Suppressor macrophage treated with lipopolysaccharide for 4 hours (primary cell): Measurements from ENCODE around the gene PPP2R1B.
A peak's percentile ranks its signal among the peaks of the same experiment; 100 is the strongest.
"Not testable (repeated sequence)": the region's sequence is repeated elsewhere in the genome, so short reads cannot be mapped to it uniquely, and the experiment has no call there.

Experiments used
- DNase-seq: peaks from one replicate; pipeline ENCODE4 v3.0.0-alpha.2; 2020

The PPP2R1B gene

DNA sequence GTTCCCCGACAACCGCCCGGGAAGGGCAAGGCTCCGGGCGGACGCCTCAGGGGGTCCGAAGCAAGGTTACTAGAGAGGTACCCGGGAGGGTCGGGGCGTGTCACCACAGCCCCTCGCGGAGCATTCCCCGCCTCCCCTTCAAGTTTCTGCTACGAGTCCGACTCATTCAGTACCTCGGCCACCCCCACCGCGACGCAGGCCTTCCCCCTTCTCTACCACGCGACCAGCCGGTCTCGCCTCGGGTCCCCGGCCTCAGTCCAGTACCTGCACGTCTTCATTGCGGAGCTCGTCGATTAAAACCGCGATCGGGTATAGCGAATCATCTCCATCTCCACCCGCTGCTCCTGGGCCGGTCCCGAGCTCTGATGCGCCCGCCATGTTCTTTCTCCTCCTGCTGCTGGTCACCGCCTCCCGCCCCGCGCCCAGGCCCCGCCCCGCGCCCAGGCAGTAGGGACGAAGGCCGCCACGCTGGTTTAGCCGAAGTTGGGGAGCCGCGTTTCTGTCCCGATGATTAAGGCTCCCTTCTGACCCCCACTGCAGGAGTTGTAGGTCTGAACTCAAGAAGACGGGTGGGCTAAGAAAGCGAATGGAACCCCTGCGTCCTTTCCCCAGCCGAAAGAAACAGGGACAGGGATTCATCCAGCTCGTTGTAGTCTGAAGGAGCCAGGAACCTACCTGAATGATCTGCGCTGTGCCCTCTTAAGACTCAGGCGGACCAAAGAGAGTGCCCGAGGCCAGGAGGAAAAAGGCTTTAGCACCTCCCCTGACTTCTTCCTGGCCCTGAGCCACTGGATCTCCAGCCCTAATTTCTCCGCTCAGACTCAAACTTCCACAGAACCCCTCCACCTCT lies at the start of gene PPP2R1B:
TSS of gene PPP2R1B (minus strand) at position 406 of the 850 bp plus-strand sequence. CDS start at position 378, 28 bp downstream.
- peak; percentile 80 for DNase-seq

DNA sequence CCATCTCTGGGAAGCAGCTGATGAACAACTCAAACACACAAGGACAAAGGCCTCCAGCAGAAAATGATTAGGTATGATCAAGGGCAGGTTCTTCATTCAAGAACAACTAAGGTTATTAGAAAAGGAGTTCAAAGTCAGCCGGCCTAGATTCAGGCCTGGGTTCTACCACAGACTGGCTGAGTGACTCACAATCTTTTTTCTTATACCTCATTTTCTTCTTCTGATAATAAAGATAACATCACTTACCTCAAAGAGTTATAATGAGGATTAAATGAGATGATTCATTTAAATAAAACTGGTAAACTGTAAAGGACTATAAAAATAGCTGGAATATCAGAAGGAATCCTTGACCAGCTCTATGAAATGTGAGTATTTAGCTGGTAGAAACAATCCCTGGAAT lies 49.3 kb upstream of the PPP2R1B start:
- no peak for DNase-seq

DNA sequence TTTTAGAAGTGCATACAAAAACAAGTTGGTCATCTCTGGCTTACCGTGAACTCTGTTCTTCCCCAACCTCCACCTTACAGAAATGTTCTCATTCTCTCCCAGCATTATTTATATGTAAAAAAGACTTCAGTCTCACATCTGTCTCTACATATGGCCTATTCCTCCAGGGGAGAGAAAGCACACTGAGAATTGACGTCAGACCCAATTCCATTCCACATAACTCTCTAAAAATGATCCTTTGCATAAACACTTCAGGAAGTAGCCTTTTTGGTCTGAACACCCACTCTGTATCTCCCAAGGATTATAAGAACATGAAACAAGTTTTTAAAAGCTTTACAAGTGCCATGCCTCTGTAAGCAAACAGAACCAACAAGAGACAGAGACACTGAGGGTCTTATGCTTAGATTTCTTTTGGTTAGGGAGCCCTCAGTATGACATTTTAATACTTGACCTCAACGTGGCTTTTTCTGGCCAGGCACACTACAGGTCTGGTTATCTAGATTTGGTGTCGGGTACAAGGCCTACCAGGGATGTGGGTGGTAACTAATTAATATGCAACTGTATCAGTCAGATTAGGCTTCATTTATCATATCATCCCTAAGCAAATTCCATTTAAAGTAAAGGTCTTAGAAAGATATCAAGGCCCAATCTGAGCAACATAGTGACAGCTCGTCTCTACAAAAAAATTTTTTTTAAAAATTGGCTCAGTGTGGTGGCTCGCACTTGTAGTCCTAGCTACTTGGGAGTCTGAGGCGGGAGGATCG lies 48.5 kb upstream of the PPP2R1B start:
- no peak for DNase-seq

DNA sequence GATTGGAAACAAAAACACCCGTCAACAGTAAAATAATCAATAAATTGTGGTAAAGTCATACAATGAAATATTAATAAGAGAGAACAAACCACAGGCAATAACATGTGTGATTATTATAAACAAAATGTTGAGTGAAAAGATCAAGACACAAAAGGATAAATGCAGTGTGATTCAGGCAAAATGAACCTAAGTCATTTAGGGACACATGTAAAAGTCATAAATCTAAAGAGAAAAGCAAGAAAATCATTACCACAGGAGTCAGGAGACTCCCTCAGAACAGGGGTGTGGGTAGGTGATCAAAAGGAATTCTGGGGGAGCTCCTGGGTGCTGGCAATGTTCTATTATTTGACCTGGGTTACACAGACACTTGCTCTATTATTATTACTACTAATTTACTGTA lies 47.9 kb upstream of the PPP2R1B start:
- DNase-seq: no peak

DNA sequence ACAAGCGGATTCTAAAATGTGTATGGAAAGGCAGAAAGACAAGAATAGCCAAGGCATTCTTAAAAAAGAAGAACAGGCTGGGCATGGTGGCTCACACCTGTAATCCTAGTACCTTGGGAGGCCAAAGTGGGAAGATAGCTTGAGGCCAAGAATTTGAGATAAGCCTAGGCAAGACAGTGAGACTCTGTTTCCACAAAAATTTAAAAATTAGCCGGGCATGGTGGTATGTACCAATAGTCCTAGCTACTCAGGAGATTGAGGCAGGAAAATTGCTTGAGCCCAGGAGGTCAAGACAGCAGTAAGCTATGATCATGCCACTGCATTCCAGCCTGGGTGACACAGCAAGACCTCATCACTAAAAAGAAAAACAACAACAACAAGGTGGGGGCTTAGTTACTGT lies 46.0 kb upstream of the PPP2R1B start:
- no peak for DNase-seq

DNA sequence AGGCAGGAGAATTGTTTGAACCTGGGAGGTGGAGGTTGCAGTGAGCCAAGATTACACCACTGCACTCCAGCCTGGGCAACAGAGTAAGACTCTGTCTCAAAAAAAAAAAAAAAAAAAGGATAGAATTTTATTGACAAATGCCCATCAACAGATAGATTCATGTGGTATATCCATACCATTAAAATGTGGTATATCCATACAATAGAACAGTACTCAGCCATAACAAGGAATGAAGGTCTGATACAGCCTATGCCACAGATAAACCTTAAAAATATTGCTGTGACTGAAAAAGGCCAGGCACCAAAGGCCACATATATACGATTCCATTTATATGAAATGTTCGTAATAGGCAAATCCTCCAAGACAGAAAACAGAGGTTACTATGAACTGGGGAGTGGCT lies 45.3 kb upstream of the PPP2R1B start:
- no peak for DNase-seq

DNA sequence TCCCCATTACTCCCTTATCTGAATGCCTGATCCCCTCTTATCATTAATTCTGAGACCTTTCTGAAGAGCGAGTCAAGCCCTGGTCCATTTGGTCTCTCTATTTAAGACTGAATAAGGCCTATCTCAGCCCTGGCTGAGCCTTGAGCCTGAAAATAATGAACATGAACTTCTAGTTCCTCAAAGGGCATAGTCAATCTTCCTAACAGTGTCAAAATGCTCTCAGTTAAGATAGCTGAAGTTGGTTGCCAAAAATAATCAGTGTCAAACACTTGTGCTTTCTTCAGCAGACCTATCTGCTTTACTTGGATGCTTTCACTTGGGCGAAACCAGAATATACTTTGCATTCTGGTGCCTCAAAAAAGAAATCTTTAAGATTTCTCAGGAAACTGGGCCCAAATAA lies 42.6 kb upstream of the PPP2R1B start:
- DNase-seq: no peak

DNA sequence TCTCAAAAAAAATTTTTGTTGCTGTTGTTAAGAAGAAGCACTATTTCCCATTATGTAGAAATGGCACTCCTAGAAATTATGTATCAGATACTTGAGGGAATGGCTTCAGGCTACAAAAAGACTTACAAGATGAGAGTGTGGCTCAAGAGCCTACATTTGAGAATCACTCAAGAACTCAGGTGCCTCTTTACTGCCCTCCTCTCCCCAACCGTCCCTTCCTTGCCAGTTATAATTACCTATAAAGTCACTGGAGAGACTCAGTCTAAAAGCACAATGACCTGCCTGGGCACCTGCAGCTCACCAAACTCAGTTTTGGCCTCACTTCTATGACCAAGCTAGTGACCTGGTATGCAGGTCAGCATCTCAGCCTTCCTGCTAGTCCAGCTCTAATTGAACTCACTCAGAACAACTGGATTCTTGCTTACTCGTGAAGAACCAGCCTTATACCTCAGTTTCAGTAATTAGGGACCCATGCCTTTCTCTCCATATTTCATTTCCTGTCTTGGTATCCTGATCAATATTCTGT lies 41.9 kb upstream of the PPP2R1B start:
- DNase-seq: no peak

DNA sequence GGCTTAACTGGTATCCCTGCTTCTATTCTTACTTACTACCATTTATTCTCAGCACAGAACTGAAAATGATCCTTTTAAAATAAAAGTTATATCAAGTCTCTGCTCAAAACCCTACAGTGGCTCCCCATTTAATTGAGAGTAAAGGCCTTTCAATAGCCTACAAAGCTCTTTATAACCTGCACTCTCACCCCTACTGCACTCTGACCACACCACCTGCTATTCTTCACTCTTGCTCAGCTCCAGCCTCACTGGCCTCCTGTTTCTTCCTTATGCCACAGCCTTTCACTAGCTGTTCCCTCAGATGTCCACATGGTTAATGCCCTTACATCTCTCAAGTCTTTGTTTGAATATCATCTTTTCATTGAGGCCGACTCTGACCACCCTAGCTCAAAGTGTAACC lies 40.9 kb upstream of the PPP2R1B start:
- no peak for DNase-seq

DNA sequence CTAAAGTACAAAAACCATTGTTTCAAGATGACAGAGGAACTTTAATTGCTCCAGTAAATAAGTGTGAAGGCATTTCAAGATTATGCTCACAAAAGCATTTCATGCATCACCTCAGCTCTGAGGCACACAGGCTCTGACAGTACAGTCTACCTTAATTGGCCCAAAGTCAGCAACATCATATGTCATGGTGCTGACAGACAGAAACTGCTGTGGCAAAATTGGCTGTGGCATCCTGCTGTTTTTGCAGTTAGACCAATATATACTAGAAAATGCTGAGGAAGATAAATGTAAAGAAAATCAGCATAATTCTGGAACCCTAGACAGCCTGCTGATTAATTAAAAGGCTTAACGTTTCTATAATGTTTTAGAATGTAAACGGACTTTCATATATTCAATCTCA lies 34.9 kb upstream of the PPP2R1B start:
- no peak for DNase-seq

DNA sequence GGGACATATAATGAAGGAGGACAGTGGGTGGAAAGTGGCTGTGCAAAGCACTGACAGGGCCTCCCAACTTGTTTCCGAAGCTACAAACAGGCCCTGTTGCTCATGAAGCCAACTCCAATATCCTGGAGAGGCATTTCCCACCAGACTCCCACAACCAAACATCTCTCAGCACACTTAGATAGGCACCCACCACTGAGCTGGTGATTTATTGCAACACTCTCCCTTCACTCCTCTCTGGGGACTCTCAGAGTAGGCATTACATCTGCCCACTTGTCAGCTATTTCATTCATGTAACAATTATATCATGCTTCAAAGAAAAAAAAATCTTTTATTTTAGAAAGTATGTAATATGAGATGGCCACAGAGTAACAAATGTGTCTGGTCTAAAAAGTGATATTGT lies 32.1 kb upstream of the PPP2R1B start:
- DNase-seq: no peak

DNA sequence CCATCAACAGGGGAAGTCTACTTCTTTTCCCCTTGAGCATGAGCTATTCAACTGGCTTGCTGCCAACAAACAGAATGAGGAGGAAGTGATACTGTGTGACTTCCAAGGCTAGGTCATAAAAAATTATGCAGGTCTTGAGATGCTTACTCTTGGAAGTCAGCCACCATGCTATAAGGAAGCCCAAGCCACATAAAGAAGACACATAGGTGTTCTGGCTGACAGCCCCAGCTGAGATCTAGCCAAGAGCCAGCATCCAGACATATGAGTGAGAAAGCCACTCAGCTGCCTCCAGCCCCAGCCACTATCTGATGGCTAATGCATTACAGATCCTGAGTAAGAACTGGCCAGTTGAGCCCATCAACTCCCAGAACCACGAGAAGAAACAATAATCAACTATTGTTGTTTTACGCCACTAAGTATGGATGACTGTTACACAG lies 31.0 kb upstream of the PPP2R1B start:
- DNase-seq: peak; percentile 92

DNA sequence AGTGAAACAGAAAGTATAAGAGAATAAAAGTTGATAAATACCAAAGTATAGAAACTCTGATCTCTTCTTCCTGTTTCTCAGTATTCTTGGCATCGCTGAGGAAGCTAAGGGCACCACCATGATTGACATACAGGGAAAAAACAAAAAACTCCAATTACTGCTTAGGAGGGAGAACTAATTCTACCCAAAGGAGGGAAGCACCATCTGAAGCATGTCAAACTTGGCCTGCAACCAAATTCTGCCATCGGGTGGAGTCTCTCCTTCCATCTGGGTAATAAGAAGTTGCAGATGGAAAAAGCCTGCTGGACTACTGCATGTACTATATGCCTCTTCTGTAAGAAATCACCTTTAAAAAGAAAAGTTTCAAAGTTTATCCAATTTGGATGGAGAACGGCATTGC lies 30.5 kb upstream of the PPP2R1B start:
- peak; percentile 43 for DNase-seq

DNA sequence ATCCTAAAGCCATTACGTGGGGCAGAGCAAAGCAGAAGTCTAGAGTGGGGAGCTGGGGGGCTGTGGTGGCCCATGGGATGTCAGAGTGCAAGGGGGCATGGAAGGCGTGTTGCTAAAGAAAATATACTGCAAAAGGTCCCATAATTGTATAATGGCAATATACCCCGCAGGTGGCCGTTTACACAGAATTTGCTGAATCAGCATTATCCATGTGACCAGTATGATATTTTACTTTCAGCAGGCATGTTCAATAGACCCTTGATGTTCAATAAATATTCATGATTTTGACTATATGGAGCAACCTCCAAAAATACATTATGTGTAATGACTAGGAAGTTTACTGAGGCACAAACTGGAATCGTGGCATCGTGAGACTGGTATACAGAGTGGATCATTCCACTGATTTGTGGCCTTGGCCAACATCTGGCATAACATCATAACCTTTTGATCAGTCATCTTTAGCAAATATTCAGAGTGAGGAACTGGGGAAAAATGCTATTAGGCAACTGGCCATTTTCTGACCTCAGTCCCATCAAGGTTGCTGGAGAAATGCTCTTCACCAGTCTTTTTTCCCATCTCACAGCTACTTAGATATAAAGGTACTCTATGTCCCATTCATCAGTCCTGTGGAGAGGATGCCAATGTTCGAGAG lies 29.3 kb upstream of the PPP2R1B start:
- DNase-seq: peak; percentile 4

DNA sequence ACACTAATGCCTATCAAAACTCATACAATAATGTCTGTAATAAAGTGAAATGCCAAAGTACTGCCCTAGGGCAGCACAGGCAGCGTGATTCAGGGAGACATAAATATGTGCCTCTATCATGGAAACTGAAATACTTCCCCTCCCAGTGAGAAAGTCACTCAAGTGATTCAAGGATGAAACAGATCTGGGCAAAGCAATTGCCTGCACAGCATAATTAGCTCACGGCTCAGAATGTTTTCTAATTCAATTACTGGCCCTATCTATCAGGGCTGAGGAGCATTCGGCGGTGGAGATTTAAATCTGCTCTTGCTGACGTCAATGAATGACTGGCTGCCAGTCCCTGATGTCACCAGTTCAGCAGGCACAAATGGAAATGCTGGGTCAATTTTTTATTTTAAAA lies 27.7 kb upstream of the PPP2R1B start:
- no peak for DNase-seq

DNA sequence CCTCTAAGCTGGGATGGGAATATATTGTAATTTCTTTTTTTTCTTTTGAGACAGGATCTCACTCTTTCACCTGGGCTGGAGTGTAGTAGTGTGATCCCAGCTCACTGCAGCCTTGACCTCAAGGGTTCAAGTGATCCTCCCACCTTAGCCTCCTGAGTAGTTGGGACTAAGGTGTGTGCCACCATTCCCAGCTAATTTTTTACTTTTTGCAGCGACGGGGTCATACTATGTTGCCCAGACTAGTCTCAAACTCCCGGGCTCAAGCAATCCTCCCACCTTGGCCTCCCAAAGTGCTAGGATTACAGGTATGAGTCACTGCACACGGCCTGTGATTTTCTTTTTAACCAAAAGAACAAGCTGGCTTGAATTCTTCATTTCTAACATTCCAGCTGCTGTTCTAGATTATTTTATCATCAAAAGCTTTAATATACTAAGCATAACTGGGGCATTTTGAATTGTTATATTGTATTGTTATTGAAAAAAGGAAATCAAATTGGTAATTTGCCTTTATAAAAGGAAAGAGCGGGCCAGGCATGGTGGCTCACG lies 26.8 kb upstream of the PPP2R1B start:
- no peak for DNase-seq

DNA sequence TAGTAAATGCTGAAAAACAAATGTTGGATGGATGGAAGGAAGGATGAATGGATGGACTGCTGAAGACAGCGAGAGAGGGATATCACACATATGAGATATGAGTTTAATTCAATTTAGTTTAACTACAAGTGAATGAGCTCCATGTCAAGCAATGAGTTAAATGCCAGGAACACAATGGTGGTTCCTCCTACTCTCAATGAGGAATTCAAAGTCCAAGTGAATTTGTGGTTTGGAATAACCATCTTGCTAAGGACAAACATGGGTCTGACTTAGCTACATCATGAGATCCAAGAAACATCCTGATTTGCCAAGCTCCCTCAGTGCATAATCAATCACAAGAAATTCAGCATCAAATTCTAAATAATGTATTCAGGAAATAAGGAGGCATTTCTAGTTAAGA lies 26.1 kb upstream of the PPP2R1B start:
- no peak for DNase-seq

DNA sequence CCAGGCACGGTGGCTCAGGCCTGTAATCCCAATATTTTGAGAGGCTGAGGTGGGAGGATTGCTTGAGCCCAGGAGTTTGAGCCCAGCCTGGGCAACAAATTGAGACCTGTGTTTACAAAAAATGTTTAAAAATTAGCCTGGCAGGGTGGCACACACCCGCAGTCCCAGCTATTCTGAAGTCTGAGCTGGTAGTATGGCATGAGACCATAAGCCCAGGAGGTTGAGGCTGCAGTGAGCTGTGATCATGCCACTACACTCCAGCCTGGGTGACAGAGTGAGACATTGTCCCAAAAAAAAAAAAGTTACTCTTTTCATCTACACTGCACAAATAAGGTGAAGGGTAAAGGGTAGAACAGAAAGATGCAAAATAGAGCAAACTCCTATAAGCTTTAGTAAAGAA lies 22.3 kb upstream of the PPP2R1B start:
- no peak for DNase-seq

DNA sequence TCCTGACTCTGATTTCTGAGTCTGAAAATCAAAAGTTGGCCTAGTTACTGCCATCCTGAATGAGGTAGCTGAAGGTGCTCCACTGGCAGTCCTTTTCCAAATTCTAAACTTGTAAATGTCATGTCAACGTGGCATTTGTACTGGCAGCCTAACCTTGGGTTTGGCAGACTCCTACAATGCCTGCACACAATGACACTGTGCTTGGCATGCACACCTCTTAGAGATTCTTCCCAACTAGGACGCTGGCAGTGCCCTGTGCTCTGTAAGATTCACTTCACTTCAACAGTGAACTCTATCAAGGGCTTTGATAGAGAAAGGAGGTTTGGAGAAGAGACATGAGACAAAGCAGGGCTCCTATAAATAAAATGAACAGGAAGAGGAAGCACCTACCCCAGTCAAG lies 21.9 kb upstream of the PPP2R1B start:
- no peak for DNase-seq

DNA sequence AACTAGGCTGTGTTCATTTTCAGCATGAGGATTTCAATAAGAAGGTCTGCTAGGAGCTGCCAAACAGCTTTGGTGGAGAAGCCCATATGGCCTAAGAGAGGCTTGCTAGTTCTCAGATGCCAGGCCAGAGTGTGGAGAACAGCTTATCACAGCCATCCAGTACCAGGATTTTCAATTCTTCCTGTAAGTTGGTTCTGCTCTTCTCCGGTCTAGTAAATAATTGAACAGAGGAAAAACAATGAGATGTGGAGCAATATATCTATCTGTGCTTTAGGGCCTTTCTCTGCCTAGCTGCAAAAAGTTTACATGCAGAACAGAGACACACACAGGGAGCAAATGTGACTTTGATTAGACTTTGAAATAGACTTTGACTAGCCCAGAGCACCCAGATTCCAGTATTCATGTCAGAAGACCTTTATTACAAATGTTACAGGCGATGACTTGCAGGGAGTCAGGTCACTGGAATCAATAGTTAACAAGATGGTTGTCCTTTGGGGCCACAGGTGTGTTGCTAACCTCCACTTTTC lies 19.8 kb upstream of the PPP2R1B start:
- no peak for DNase-seq

DNA sequence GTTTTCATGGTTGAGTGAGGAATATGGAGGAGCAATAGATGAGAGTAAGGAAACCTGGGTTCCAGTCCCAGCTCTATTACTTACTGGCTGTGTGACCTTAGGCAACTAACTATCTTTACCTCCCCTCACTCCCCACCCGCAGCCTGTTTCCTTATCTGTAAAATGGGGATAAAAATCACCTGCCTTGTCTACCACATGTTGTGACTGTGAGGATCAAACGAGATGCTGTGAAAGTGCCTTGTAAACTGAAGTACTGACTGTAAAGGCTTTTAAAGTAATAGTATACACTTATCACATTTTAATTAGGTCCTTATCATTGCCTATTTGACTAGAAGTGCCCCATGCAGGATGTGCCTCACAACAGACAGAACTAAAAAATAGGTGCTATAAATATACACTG lies 18.9 kb upstream of the PPP2R1B start:
- no peak for DNase-seq

DNA sequence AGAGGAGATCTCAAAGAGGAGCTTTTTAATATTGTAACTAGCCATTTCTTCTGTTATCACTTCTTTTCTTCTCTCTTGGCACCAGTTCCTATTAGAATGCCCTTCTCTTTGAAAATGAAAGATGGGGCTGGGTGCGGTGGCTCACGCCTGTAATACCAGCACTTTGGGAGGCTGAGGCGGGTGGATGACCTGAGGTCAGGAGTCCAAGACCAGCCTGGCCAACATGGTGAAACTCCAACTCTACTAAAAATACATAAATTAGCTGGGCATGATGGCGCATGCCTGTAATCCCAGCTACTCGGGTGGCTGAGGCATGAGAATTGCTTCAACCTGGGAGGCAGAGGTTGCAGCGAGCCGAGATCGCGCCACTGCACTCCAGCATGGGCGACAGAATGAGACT lies 18.1 kb upstream of the PPP2R1B start:
- not testable (repeated sequence) for DNase-seq
